ENCODE results near the gene CD47. TPM values are rescaled to one million over a fixed set of nuclear protein-coding genes. Genes with fewer than 3 reads are reported as not detected.

The CD47 gene
- polyA plus RNA-seq, 3 donors, result 52.3 to 203 (median 173) TPM

GRCh38 chr3:108022256-108023150 lies 68.3 kb downstream of the CD47 start:
- WGBS (ENCODE audit: insufficient coverage), result 100% methylated on average over 2 of the region's 3 CpGs
- H3K9me3 ChIP-seq (replicated peaks in 1 of 2; ENCODE audit: control insufficient read depth in 1 of 2, insufficient read depth in 1 of 2, low read length in 2 of 2), result no peaks in the 10 kb centered on the region
- H3K9me3 Mint-ChIP-seq, result peaks cover 0 to 5% (median 1%) of the 10 kb centered on the region in 7 donors
- no peak overlapping the region for H3K4me2 ChIP-seq (replicated peaks; ENCODE audit: extremely low read depth, low read length, poor library complexity, severe bottlenecking)
- no peaks in the 10 kb centered on the region for H3K79me2 ChIP-seq (ENCODE audit: insufficient read depth, low read length)
- H3K4me3 ChIP-seq (replicated peaks in 1 of 3; ENCODE audit: low read depth in 2 of 3, low read length in 3 of 3), result no peak overlapping the region
- no peaks in the 10 kb centered on the region for H4K20me1 ChIP-seq (ENCODE audit: insufficient read depth, low read length)
- H2AFZ ChIP-seq (ENCODE audit: insufficient read depth, low read depth, low read length, poor library complexity, severe bottlenecking), result no peak overlapping the region
- H3K27ac ChIP-seq (ENCODE audit: low read depth in 1 of 2, low read length in 2 of 2), result no peak overlapping the region
- peaks cover 3 to 4% of the 10 kb centered on the region in 2 donors for H3K4me1 ChIP-seq (ENCODE audit: control insufficient read depth in 1 of 2, insufficient read depth in 2 of 2, low read length in 2 of 2)
- DNase-seq, result no peak
- intact Hi-C loops (cut with micrococcal nuclease), result no loop called here
- H3K9ac ChIP-seq (ENCODE audit: insufficient read depth, low read length, poor library complexity, severe bottlenecking), result no peak overlapping the region
- H3K27me3 Mint-ChIP-seq (ENCODE audit: low read depth in 3 of 3), result peaks cover 8 to 16% (median 12%) of the 10 kb centered on the region in 3 donors
- no peak for TF ChIP-seq CTCF (IDR thresholded peaks at IDR 0.05)
- H3K27me3 ChIP-seq (ENCODE audit: control insufficient read depth in 2 of 2, insufficient read depth in 2 of 2, low read length in 2 of 2), result peaks cover 5 to 11% of the 10 kb centered on the region in 2 donors
- H3K36me3 ChIP-seq (replicated peaks in 1 of 2; ENCODE audit: control insufficient read depth in 1 of 2, insufficient read depth in 2 of 2, low read length in 2 of 2), result no peaks in the 10 kb centered on the region
- peaks cover 18% of the 10 kb centered on the region for H3K4me1 Mint-ChIP-seq
- H3K27ac Mint-ChIP-seq, result no peak overlapping the region
- no peak overlapping the region for H3K4me3 Mint-ChIP-seq
- H3K36me3 Mint-ChIP-seq, result peaks cover 0 to 2% of the 10 kb centered on the region in 2 donors

DNA sequence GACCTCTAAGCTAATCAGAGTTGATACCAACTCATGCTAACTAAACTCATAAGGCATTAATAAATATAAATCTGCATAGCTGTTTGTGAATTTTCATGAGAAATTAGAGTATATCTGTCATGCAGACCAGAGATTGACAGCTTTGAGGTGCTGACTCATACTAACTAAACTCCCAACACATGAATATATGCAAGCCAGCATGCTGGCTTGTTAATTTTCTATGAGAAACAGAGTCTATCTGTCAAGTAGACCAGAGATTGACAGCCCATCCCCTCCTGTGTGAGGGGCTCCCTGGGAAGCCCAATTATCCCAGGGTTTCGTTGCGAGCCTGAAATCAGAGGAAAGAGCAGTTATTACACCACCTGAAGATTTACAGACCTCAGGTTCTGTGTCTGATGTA lies 69.3 kb downstream of the CD47 start:
- peak overlapping the region in 1 of 7 donors; percentile 13 for H3K27ac Mint-ChIP-seq
- peaks cover 18% of the 10 kb centered on the region for H3K4me1 Mint-ChIP-seq
- no peak overlapping the region for H3K4me3 Mint-ChIP-seq
- 67% methylated on average over 2 of the region's 2 CpGs for WGBS (ENCODE audit: insufficient coverage)
- no peak overlapping the region for H3K27ac ChIP-seq (ENCODE audit: low read depth in 1 of 2, low read length in 2 of 2)
- peaks cover 3 to 4% of the 10 kb centered on the region in 2 donors for H3K4me1 ChIP-seq (ENCODE audit: control insufficient read depth in 1 of 2, insufficient read depth in 2 of 2, low read length in 2 of 2)
- H3K79me2 ChIP-seq (ENCODE audit: insufficient read depth, low read length), result no peaks in the 10 kb centered on the region
- H3K36me3 Mint-ChIP-seq, result peaks cover 0 to 2% of the 10 kb centered on the region in 2 donors
- DNase-seq, result no peak
- no peak overlapping the region for H3K4me2 ChIP-seq (replicated peaks; ENCODE audit: extremely low read depth, low read length, poor library complexity, severe bottlenecking)
- H3K4me3 ChIP-seq (replicated peaks in 1 of 3; ENCODE audit: low read depth in 2 of 3, low read length in 3 of 3), result no peak overlapping the region
- H2AFZ ChIP-seq (ENCODE audit: insufficient read depth, low read depth, low read length, poor library complexity, severe bottlenecking), result no peak overlapping the region
- TF ChIP-seq CTCF (IDR thresholded peaks at IDR 0.05), result no peak
- intact Hi-C loops (cut with micrococcal nuclease), result no loop called here
- H3K27me3 Mint-ChIP-seq (ENCODE audit: low read depth in 3 of 3), result peaks cover 8 to 22% (median 12%) of the 10 kb centered on the region in 3 donors
- no peak overlapping the region for H3K9ac ChIP-seq (ENCODE audit: insufficient read depth, low read length, poor library complexity, severe bottlenecking)
- peaks cover 5 to 11% of the 10 kb centered on the region in 2 donors for H3K27me3 ChIP-seq (ENCODE audit: control insufficient read depth in 2 of 2, insufficient read depth in 2 of 2, low read length in 2 of 2)
- H3K36me3 ChIP-seq (replicated peaks in 1 of 2; ENCODE audit: control insufficient read depth in 1 of 2, insufficient read depth in 2 of 2, low read length in 2 of 2), result no peaks in the 10 kb centered on the region
- no peaks in the 10 kb centered on the region for H4K20me1 ChIP-seq (ENCODE audit: insufficient read depth, low read length)
- peaks cover 0 to 4% (median 2%) of the 10 kb centered on the region in 7 donors for H3K9me3 Mint-ChIP-seq
- H3K9me3 ChIP-seq (replicated peaks in 1 of 2; ENCODE audit: control insufficient read depth in 1 of 2, insufficient read depth in 1 of 2, low read length in 2 of 2), result no peaks in the 10 kb centered on the region
